Measurements from ENCODE around the gene FOSL1.

GRCh38 chr11:65922565-65922964, 22.4 kb upstream of the FOSL1 start:
- TF ChIP-seq CTCF (IDR thresholded peaks at IDR 0.05) (no peak), POLR2A (IDR thresholded peaks at IDR 0.05) (no peak)
